ENCODE measurements around the gene PC.
"Not testable (repeated sequence)": the region's sequence is repeated elsewhere in the genome, so short reads cannot be mapped to it uniquely, and the experiment has no call there.

Gene PC

DNA sequence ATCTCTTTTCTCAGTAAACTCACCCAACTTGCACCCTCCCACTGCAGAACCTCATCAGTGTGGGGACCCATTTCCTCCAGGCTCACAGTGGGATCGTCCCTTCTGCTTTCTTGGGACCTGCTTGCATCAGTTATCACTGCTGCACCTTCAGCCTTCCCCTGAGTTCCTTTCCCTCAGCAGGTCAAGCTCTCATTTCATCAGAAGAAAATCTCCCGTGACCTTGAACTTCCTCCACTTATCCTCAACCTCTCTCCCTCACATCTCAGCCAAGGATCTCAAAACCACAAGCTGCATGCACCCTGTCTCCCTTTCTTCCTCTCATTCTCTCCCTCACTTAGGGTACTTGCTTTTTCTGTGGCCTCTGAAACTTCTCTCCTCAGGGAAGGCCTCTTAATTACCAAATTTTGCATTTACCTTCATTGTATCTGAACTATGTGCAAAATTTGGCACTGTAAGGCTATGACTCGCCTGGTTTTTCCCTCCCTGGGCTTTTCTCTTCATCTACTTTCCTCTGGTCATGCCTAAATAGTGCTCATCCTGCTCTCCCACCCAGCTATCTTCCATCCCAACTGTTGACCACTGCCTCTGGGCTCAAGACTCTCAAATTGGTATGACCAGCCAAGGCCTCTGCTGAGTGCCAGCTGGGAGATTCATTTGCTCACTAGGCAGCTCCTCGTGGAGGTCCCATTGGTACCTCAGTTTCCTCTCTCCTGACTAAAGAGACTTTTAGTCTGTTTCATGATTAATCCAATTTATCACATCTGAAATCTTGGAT lies 117.7 kb downstream of the PC start:
- no peak for DNase-seq

DNA sequence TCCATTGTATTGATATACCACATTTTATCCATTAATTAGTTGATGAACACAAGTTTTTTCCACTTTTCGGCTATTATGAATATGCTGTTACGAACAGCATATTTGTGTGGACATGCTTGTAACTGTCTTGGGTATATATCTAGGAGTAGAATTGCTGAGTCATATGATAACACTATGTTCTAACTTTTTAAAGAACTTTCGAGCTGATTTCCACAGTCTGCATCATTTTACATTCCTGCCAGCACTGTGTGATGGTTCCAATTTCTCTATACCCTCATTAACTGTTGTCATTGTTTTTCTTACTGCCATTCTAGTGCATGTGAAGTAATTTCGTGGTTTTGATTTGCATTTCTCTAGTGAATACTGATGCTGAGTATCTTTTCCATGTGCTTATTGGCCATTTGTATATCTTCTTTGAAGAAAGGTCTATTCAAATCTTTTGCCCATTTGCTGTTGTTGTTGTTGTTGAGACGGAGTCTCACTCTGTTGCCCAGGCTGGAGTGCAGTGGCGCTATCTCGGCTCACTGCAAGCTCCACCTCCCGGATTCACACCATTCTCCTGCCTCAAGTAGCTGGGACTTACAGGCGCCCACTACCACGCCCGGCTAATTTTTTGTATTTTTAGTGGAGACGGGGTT lies 122.3 kb downstream of the PC start:
- DNase-seq, result no peak

DNA sequence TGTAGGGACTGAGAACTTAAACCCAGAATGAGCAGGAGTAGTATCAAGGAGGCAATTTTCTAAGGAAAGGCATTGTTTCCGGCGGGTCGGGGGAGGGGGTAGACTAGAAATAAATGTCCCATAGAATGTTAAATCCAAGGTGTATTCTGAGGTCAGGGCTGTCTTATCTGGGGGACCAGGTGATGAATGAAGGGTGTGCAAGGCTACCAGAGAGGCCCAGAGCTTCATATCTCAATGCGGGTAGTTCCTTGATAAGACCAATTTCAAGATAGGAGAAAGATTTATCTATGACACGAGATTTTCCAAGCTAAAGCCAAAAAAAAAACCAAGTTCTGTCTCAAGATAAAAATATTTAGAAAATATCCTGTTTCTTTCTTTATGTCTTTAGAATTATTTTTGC lies 123.2 kb downstream of the PC start:
- no peak for DNase-seq

DNA sequence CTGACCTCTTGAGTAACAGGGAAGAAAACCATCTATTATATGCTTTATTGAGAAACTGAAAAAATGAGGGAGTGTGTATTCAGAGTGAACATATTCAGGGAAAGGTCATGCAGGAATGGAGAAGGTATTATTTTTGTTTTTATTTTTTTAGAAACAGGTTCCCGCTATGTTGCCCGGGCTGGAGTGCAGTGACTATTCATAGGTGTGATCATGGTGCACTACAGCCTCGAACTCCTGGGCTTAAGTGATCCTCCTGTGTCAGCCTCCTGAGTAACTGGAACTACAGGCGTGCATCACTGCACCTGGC lies 123.7 kb downstream of the PC start:
- no peak for DNase-seq

DNA sequence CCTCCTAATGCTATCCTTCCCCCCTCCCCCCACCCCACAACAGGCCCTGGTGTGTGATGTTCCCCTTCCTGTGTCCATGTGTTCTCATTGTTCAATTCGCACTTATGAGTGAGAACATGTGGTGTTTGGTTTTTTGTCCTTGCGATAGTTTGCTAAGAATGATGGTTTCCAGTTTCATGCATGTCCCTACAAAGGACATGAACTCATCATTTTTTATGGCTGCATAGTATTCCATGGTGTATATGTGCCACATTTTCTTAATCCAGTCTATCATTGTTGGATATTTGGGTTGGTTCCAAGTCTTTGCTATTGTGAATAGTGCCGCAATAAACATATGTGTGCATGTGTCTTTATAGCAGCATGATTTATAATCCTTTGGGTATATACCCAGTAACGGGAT lies 133.6 kb downstream of the PC start:
- not testable (repeated sequence) for DNase-seq

DNA sequence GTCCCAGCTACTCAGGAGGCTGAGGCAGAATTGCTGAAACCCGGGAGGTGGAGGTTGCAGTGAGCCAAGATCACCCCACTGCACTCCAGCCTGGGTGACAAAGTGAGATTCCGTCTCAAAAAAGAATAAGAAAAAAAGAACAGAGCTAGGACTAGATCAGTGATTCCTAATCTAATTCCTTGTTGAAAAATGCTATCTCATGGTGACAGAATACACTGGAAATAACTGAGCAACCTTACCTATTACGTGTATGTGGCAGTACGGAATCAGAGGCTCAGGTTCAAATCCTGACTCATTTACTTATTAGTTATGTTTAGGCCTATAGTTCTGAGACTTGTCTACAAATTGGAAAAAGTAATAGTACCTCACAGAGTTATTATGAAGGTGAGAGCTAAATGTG lies 134.5 kb downstream of the PC start:
- DNase-seq, result no peak

DNA sequence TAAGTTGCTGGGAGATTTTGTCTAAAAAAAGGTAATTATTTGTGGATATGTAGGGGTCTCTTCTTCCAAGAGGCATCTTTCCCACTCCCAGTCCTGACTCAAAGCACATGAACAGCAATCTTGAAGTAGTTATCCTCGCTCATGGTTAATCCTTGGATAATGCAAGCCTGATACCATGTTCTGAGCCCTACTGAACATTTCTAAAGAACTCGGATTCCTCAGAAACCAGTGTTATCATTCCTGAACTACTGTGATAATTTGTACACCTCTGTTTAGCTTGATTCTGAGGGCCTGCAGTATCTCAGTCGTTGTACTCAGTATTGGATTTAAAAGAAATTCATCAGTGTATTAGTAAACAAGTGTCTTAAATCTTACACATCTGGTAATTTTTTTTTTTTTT lies 137.3 kb downstream of the PC start:
- DNase-seq, result no peak

DNA sequence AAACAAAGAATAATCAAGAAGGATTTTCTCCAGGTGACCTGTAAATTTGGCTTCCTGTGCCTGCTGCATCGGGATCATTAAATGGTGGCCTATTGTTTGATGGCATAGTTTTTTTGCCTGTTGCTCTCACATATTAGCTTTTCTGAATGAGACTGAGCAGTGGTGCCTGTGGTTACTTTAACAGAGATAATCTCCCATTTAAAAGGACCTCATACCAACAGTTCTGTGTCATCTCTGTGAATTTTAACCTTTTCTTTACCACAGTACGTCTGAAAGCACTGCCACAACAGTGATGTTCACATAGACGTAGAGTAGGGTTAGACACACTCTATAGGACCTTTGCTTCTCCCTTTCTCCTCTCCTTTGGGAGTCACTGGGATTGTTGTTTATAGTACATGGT lies 137.8 kb downstream of the PC start:
- DNase-seq, result no peak

DNA sequence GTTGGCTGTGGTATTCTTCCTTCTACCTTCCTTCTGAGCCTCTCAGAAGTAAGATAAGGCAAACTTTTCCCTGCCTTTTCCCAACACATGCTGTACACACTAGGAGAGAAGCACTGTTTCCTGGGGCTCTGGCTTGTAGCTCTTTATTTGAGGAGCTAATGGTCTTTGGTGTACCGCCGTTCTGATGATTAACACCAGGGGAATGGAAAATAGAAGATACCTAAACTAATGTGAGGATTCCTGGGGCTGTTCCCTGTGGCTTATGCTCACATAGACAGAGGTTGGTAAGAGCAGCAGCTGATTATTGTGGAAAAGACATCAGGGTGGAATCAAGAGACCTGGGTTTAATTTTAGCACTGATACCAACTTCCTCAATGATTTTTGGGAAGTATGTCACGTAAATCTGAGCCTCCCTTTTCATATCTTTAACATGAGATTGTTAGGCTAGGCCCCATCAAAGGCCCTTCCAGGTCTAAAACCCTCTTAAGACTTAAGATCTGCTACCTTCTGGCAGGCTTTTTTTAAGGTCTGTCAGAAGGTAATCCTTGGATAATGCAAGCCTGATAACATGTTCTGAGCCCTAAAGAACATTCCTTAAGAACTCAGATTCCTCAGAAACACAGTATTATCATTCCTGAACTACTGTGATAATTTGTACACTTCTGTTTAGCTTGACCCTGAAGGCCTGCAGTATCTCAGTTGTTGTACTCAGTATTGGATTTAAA lies 139.8 kb downstream of the PC start:
- DNase-seq, result no peak

DNA sequence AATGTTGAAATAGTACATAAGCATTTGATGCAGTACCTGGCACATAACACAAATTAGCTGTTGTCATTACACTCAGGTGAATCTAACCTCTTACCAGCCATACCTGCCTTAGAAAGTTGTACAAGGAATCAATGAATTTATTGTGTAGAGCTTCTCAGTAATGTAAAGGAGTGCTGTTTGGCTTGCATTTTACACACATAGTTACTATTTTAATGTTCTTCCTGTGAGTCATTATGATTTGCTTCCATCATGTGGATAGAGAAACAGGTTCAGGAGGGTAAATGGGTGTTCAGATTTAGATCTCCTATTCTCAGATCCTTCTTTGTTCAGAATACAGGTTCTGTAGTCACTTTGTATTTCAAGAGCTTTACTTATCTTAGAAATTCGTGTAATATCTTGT lies 142.5 kb downstream of the PC start:
- DNase-seq, result no peak

DNA sequence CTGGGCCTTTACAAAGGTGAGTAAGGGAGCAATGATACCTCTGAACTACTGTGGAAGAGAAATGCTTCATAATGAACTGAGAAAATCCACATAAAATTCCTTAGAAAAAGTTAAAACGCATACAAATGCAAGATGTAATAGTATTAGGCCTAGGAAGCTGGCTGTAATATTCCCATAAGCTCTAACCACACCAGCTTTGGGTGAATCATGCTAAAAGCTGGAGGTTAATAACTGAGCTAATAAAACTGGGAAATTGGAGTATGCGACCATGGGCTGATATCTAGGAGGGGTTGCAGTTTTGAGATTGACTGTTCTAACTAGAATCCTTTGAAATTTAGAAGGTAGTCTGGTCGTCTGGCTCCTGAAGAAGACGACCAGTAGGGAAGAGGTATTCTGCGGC lies 143.5 kb downstream of the PC start:
- no peak for DNase-seq

DNA sequence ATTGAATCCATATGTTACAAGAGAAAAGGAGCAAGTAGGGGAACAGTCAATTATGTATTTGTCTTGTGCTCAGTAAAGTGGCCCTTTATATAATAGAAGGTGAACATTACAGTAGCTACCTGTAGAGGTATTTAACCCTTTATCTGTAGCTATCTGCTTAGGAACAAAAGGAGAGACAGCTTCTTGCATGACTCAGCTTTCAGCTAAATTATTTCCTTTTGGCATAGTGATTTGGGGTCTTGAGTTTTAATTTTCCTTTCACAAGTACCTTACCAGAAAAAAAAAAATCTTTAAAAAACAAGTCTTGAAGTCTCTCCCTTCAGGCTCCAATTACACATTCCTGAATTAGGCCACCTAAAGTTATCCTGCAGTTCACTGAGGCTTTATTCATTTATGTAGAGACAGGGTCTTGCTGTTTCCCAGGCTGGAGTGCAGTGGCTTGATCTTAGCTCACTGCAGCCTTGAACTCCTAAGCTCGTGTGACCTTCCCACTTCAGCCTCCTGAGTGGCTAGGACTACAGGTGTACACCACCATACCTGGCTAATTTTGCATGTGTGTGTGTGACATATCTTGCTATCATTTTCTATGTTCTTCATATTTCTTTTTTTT lies 147.5 kb downstream of the PC start:
- no peak for DNase-seq

DNA sequence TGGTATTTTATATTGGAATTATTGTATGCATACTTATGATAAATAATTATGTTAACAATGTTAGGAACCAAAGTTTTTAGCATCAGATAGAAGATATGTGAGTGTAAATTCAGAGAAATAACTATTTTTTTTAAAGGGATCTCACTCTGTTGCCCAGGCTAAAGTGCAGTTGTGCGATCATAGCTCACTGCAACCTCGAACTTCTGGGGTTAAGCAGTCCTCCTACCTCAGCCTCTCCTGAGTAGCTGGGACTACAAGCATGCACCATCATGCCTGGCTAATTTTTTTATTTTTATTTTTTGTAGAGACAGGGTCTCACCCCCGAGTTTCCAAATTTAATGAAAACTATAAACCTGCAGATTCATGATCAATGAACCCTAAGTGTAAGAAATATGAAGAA lies 148.6 kb downstream of the PC start:
- no peak for DNase-seq

DNA sequence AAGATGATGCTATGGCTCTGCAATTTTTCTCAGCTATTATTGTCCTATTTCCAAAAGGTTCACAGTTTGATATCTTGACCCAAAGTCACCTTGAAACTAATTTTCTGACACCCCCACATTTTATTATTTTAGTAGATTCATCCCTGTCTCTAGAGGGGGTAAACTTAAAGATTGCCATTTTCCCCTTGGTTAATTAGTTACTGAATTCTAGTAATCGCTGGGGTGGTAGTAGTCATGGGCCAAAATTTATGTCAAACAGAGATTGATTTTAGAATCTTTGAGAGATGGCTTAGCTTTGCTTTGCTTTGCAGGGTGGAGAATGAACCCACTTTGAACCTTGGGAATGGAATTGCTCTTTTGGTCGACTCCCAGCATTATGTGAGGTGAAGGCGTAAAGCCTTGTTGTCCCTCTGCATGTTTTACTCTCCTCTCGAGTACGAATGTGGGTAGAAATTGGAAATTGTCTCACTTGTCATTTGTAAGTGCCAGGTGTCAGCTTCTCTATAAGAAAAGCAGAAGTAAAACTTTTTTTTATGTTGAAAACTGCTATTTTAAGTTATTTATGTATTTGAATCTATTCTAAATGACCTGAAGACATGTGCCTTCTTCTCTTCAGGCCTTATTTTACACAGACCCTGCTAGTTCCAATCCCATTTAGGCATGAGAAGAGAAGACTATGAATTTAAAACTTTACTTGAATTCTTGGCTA lies 157.3 kb downstream of the PC start:
- DNase-seq, result no peak

DNA sequence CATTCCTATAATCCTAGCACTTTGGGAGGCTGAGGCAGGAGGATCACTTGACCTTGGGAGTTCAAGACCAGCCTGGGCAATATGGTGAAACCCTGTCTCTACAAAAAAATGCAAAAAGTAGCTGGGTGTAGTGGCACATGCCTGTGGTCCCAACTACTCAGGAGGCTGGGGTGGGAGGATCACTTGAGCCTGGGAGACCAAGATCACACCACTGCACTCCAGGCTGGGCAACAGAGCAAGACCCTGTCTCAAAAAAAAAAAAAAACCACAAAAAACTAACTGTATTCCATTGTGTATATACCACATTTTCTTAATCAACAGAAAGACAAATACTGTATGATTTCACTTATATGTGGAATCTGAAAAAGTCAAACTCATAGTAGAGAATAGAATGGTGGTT lies 158.4 kb downstream of the PC start:
- DNase-seq, result not testable (repeated sequence)

Measured in NCI-H2171 (cell line).